Measurements from ENCODE around the gene FOXK1. TPM values are rescaled to one million over a fixed set of nuclear protein-coding genes. Genes with fewer than 3 reads are reported as not detected.

The FOXK1 gene
- total and polyA plus RNA-seq, 9 of the 15 experiments (the other 6 are each of a cell fraction or from before 2014, with no cell fraction given): 0.32 to 45.5 (median 8.1) TPM

DNA sequence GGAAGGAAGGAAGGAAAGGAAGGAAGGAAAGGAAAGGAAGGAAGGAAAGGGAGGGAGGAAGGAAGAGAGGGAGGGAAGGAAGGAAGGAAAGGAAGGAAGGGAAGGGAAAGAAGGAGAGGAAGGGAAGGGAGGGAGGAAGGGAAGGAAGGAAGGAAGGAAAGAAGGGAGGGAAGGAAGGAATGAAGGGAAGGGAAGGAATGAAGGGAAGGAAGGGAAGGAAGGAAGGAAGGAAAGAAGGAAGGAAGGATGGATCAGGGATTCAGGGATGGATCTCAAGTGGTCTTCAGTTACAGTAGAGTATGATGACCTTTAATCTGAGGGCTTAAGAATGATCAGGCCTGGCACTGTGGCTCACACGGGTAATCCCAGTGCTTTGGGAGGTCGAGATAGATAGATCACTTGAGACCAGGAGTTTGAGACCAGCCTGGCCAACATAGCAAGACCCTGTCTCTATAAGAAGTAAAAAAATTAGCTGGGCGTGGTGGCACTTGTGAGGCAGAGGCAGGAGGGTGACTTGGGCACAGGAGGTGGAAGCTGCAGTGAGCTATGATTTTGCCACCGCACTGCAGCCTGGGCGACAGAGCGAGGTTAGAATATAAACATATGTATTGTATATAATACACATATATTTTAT is 760 bp upstream of the FOXK1 start (continued):
- TF ChIP-seq, protein P1, sequence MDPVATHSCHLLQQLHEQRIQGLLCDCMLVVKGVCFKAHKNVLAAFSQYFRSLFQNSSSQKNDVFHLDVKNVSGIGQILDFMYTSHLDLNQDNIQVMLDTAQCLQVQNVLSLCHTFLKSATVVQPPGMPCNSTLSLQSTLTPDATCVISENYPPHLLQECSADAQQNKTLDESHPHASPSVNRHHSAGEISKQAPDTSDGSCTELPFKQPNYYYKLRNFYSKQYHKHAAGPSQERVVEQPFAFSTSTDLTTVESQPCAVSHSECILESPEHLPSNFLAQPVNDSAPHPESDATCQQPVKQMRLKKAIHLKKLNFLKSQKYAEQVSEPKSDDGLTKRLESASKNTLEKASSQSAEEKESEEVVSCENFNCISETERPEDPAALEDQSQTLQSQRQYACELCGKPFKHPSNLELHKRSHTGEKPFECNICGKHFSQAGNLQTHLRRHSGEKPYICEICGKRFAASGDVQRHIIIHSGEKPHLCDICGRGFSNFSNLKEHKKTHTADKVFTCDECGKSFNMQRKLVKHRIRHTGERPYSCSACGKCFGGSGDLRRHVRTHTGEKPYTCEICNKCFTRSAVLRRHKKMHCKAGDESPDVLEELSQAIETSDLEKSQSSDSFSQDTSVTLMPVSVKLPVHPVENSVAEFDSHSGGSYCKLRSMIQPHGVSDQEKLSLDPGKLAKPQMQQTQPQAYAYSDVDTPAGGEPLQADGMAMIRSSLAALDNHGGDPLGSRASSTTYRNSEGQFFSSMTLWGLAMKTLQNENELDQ (CRISPR knock-in tag; IDR thresholded peaks at IDR 0.05; ENCODE audit: borderline replicate concordance): no peak
- TF ChIP-seq, protein P2, sequence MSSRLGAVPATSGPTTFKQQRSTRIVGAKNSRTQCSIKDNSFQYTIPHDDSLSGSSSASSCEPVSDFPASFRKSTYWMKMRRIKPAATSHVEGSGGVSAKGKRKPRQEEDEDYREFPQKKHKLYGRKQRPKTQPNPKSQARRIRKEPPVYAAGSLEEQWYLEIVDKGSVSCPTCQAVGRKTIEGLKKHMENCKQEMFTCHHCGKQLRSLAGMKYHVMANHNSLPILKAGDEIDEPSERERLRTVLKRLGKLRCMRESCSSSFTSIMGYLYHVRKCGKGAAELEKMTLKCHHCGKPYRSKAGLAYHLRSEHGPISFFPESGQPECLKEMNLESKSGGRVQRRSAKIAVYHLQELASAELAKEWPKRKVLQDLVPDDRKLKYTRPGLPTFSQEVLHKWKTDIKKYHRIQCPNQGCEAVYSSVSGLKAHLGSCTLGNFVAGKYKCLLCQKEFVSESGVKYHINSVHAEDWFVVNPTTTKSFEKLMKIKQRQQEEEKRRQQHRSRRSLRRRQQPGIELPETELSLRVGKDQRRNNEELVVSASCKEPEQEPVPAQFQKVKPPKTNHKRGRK (tag; IDR thresholded peaks at IDR 0.05): peak; percentile 98
- TF ChIP-seq, protein P3, sequence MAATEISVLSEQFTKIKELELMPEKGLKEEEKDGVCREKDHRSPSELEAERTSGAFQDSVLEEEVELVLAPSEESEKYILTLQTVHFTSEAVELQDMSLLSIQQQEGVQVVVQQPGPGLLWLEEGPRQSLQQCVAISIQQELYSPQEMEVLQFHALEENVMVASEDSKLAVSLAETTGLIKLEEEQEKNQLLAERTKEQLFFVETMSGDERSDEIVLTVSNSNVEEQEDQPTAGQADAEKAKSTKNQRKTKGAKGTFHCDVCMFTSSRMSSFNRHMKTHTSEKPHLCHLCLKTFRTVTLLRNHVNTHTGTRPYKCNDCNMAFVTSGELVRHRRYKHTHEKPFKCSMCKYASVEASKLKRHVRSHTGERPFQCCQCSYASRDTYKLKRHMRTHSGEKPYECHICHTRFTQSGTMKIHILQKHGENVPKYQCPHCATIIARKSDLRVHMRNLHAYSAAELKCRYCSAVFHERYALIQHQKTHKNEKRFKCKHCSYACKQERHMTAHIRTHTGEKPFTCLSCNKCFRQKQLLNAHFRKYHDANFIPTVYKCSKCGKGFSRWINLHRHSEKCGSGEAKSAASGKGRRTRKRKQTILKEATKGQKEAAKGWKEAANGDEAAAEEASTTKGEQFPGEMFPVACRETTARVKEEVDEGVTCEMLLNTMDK (IDR thresholded peaks at IDR 0.05; ENCODE audit: borderline replicate concordance, insufficient read depth, low read depth, low read length, poor library complexity, severe bottlenecking): no peak
- no peak for TF ChIP-seq ZNF217 (CRISPR knock-in tag; IDR thresholded peaks at IDR 0.05)
- TF ChIP-seq, protein P4, sequence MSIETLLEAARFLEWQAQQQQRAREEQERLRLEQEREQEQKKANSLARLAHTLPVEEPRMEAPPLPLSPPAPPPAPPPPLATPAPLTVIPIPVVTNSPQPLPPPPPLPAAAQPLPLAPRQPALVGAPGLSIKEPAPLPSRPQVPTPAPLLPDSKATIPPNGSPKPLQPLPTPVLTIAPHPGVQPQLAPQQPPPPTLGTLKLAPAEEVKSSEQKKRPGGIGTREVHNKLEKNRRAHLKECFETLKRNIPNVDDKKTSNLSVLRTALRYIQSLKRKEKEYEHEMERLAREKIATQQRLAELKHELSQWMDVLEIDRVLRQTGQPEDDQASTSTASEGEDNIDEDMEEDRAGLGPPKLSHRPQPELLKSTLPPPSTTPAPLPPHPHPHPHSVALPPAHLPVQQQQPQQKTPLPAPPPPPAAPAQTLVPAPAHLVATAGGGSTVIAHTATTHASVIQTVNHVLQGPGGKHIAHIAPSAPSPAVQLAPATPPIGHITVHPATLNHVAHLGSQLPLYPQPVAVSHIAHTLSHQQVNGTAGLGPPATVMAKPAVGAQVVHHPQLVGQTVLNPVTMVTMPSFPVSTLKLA (conservative IDR thresholded peaks at IDR 0.05): 0 out of 4 replicates have a peak, but pooled peaks of 1 of the 2 experiments have one; percentile 2
- peak; percentile 46; the same call in 1 of the 2 replicates for TF ChIP-seq MTA2 (IDR thresholded peaks at IDR 0.05; ENCODE audit: low read depth)
- peak; percentile 38; the same call in 1 of the 2 replicates for TF ChIP-seq ZC3H8 (IDR thresholded peaks at IDR 0.05)
- TF ChIP-seq ETV6 (IDR thresholded peaks at IDR 0.05; ENCODE audit: borderline replicate concordance in 1 of 2, low read depth in 2 of 2, low read length in 1 of 2): 0 out of 4 replicates have a peak, but pooled peaks of 1 of the 2 experiments have one; percentile 24
- no peak for TF ChIP-seq ETV6 (CRISPR knock-in tag; IDR thresholded peaks at IDR 0.05; ENCODE audit: borderline replicate concordance)
- peak in 1 of 2 experiments; percentile 72; a peak in 2 of 4 replicates for TF ChIP-seq HDAC1 (IDR thresholded peaks at IDR 0.05)
- TF ChIP-seq PHB (CRISPR knock-in tag; IDR thresholded peaks at IDR 0.05): no peak
- TF ChIP-seq, protein P5, sequence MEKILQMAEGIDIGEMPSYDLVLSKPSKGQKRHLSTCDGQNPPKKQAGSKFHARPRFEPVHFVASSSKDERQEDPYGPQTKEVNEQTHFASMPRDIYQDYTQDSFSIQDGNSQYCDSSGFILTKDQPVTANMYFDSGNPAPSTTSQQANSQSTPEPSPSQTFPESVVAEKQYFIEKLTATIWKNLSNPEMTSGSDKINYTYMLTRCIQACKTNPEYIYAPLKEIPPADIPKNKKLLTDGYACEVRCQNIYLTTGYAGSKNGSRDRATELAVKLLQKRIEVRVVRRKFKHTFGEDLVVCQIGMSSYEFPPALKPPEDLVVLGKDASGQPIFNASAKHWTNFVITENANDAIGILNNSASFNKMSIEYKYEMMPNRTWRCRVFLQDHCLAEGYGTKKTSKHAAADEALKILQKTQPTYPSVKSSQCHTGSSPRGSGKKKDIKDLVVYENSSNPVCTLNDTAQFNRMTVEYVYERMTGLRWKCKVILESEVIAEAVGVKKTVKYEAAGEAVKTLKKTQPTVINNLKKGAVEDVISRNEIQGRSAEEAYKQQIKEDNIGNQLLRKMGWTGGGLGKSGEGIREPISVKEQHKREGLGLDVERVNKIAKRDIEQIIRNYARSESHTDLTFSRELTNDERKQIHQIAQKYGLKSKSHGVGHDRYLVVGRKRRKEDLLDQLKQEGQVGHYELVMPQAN (IDR thresholded peaks at IDR 0.05; ENCODE audit: borderline replicate concordance): peak; percentile 47; the same call in 1 of the 2 replicates
- TF ChIP-seq HDGF (IDR thresholded peaks at IDR 0.05): 0 out of 2 replicates have a peak, but pooled peaks have one; percentile 62
- TF ChIP-seq PHB2 (IDR thresholded peaks at IDR 0.05; ENCODE audit: low read depth): peak; percentile 29; the same call in 1 of the 2 replicates
- peak; percentile 45; the same call in 1 of the 2 replicates for TF ChIP-seq PHF21A (IDR thresholded peaks at IDR 0.05; ENCODE audit: borderline replicate concordance, low read depth)
- no peak for TF ChIP-seq PCBP2 (IDR thresholded peaks at IDR 0.05; ENCODE audit: low read depth, low read length, poor library complexity, severe bottlenecking)
- TF ChIP-seq KDM1A (IDR thresholded peaks at IDR 0.05): peak; percentile 37 to 54; a peak in 2 of 4 replicates
- 0 out of 2 replicates have a peak, but pooled peaks have one; percentile 33 for TF ChIP-seq SMARCA5 (IDR thresholded peaks at IDR 0.05)

All from K562 (cell line).